ENCODE data around the gene PPIG. TPM values are rescaled to one million over a fixed set of nuclear protein-coding genes. Genes with fewer than 3 reads are reported as not detected.
"Not testable (repeated sequence)": the region's sequence is repeated elsewhere in the genome, so short reads cannot be mapped to it uniquely, and the experiment has no call there.

PPIG gene
- total and polyA plus RNA-seq, 2 of the 4 experiments (the other 2 are of a cell fraction): 10.4 to 16.7 TPM

- no CpG with 5 or more reads among the region's 5 CpGs for WGBS, 2 experiments (ENCODE audit: extremely low coverage in 2 of 2, insufficient read length in 1 of 2)
- POLR2A ChIA-PET (ENCODE audit: unreplicated experiment); dilution Hi-C loops (cut with HindIII; ENCODE audit: low sequenced_read_pairs, unreplicated experiment); H3K23ac ChIP-seq (ENCODE audit: low read depth, low read length); CTCF ChIA-PET; H3K4me2 ChIP-seq (ENCODE audit: low read depth, low read length); H3K27ac ChIP-seq (ENCODE audit: insufficient read depth, low read length); H2AK9ac ChIP-seq (replicated peaks; ENCODE audit: low read depth, low read length, poor library complexity); H3K9me1 ChIP-seq (ENCODE audit: insufficient read depth, low read length); H2BK5ac ChIP-seq (ENCODE audit: low read depth, low read length, poor library complexity, severe bottlenecking); H4K5ac ChIP-seq (ENCODE audit: low read depth, low read length); H3K9me3 ChIP-seq (ENCODE audit: control insufficient read depth, insufficient read depth, low read length); H3K9ac ChIP-seq (ENCODE audit: low read depth, low read length); H3K14ac ChIP-seq (replicated peaks; ENCODE audit: low read depth, low read length); H2AFZ ChIP-seq (replicated peaks; ENCODE audit: low read length, poor library complexity); H3K4me3 ChIP-seq (ENCODE audit: insufficient read depth, low read depth, low read length); ATAC-seq (ENCODE audit: low read depth); H4K91ac ChIP-seq (ENCODE audit: insufficient read depth, low read depth, low read length); DNase-seq; intact Hi-C loops (cut with micrococcal nuclease); H2BK120ac ChIP-seq (ENCODE audit: low read depth, low read length); H4K20me1 ChIP-seq (ENCODE audit: insufficient read depth, low read length); BruUV-seq (replicated peaks); H2BK15ac ChIP-seq (ENCODE audit: low read depth, low read length); H3K18ac ChIP-seq (ENCODE audit: low read depth, low read length); H4K8ac ChIP-seq (ENCODE audit: low read depth in 2 of 2, low read length in 2 of 2); H3K27me3 ChIP-seq (ENCODE audit: control insufficient read depth, insufficient read depth, low read length); H3K79me1 ChIP-seq (ENCODE audit: low read depth in 1 of 2, low read length in 2 of 2); H2BK20ac ChIP-seq (ENCODE audit: low read depth, low read length); H3K56ac ChIP-seq (ENCODE audit: extremely low read depth, insufficient read depth, low read length); H3K36me3 ChIP-seq (ENCODE audit: control insufficient read depth, insufficient read depth, low read length); in situ Hi-C loops (cut with MboI; ENCODE audit: low sequenced_read_pairs); H3K4me1 ChIP-seq (ENCODE audit: control insufficient read depth, insufficient read depth, low read length); H3K4ac ChIP-seq (ENCODE audit: low read depth, low read length); H2AK5ac ChIP-seq (ENCODE audit: low read depth, low read length): not testable (repeated sequence)
These were observed 22.1 kb upstream of the PPIG start for GRCh38 chr2:169562084-169562483.
